HG03571 (cell line): Measurements from ENCODE around the gene FDX2.
"Not testable (repeated sequence)": the region's sequence is repeated elsewhere in the genome, so short reads cannot be mapped to it uniquely, and the experiment has no call there.

Experiments
- ATAC-seq: cut with Tn5 transposase; IDR thresholded peaks from one replicate; pipeline ENCODE4 v1.9.1; 2021; ENCODE audit not compliant: unreplicated experiment

FDX2 gene

DNA sequence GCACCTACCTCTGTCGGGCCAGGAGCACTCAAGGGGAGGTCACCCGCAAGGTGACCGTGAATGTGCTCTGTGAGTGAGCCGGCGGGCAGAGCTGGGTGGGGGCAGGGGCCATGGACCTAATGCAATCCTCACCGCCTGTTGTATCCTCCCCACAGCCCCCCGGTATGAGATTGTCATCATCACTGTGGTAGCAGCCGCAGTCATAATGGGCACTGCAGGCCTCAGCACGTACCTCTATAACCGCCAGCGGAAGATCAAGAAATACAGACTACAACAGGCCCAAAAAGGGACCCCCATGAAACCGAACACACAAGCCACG is 30.9 kb downstream of the FDX2 start:
- no peak for ATAC-seq

DNA sequence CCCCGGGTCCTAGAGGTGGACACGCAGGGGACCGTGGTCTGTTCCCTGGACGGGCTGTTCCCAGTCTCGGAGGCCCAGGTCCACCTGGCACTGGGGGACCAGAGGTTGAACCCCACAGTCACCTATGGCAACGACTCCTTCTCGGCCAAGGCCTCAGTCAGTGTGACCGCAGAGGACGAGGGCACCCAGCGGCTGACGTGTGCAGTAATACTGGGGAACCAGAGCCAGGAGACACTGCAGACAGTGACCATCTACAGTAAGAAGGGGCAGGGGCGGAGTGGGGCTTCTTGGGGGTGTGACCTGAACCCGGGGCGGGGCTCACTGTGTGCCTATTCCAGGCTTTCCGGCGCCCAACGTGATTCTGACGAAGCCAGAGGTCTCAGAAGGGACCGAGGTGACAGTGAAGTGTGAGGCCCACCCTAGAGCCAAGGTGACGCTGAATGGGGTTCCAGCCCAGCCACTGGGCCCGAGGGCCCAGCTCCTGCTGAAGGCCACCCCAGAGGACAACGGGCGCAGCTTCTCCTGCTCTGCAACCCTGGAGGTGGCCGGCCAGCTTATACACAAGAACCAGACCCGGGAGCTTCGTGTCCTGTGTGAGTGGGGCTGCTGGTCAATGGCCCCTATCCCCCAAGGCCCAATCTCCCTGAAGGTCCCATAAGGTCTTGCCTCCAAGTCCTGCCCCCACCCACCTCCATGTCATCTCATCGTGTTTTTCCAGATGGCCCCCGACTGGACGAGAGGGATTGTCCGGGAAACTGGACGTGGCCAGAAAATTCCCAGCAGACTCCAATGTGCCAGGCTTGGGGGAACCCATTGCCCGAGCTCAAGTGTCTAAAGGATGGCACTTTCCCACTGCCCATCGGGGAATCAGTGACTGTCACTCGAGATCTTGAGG is 31.5 kb downstream of the FDX2 start:
- no peak for ATAC-seq

DNA sequence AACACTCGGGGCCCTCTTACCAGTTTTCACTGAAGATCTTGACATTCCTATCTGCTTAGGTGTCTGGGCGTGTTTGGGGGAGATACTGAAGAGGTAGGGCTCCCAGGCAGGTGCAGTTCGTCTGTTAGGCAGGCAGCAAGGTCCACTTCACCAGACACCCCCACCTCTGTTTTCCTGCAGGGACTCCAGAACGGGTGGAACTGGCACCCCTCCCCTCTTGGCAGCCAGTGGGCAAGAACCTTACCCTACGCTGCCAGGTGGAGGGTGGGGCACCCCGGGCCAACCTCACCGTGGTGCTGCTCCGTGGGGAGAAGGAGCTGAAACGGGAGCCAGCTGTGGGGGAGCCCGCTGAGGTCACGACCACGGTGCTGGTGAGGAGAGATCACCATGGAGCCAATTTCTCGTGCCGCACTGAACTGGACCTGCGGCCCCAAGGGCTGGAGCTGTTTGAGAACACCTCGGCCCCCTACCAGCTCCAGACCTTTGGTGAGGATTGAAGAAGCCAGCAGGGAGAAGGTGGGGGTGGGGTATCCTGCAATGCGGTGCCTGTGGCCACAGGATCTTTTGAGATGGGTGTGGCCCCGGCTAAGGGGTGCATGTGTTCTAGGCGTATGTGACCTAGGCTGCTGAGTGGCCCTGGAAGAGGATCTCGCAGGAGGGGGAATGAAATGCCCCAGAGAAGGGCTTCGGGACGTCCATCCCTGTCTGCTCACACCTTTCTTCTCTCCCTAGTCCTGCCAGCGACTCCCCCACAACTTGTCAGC is 32.3 kb downstream of the FDX2 start:
- no peak for ATAC-seq

DNA sequence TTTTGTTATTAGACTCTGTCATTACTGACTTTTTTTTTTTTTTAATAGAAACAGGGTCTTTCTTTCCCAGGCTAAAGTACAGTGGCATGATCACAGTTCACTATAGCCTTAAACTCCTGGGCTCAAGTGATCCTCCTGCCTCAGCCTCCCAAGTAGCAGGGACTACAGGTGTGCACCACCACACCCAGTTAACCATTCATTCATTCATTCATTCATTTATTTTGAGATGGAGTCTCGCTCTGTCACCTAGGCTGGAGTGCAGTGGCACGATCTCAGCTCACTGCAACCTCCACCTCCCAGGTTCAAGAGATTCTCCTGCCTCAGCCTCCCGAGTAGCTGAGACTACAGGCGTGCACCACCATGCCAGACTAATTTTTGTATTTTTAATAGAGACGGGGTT is 33.8 kb downstream of the FDX2 start:
- not testable (repeated sequence) for ATAC-seq

DNA sequence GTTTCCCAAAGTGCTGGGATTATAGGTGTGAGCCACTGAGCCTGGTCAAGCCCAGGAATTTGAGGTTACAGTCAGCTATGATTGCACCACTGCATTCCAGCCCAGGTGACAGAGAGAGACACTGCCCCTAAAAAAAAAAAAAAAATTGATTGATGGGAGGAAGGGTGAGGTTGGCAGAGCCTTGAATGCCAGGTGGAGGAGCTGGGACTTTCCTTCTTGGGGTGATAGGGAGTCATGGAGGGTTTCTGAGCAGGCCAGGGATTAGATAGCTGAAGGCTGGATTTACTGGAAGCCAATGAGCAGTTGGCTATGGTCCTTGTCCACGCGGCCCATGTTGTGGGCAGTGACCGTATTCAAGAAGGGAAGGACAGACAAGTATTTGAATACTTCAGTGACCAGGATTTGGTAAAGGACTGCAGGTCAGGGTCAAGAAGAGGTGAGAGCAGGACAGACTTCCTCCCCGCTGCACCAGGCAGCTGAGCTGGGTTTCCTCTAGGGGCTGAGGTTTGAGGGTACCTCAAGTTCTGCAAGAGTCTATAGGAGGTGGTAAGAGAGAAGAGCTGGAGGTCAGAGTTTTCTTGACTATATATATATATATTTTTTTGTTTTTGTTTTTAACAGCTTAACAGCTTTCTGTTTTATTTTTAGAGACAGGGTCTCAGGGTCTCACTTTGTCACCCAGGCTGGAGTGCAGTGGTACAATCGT is 35.9 kb downstream of the FDX2 start:
- ATAC-seq = no peak

DNA sequence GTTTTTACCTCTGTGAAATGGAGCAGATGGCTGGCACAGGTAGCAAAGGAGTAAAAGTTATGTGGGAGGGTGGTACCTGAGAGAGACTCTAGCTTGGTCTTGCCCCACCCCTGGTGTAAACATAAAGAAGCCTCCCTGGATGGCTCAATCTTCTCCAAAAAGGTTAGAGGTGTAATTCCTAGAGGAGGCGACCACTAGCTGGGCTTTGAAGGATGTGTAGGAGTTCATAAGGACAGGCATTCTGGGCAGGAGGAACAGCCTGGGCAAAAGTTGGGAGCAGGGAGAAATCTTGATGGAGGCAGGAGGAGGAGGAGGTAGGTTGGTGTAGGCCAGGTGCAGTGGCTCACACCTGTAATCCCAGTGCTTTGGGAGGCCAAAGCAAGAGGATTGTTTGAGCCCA is 36.9 kb downstream of the FDX2 start:
- no peak for ATAC-seq

DNA sequence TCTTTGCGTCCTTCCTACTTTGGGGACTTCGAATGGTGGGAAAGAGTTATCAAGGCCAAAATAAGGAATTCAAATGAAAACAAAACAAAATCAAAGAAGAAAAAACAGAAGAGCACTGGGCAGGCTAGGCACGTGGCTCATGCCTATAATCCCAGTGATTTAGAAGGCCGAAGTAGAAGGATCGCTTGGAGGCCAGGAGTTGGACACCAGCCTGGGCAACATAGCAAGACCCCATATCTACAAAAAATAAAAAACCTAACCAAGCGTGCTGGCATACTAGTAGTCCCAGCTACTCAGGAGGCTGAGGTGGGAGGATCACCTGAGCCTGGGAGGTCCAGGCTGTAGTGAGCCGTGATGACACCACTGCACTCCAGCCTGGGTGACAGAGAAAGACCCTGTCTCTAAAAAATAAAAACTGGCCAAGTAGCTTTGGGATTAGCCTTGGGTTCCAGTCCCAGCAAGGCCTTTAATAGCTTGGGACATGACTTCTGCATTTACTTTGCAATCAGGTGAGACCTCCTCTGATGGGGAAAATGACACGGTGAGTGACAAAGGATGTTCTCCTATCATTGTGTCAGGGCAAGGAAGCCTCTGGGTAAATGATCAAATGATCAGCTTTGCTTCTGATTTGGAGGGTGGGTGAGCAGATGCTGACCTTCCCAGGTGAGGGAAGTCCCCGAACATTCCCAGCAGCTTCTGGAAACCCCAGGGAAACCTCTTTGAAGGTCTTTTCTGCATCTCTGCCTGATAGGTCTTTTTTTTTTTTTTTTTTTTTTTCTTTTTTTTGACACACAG is 37.8 kb downstream of the FDX2 start:
- ATAC-seq = no peak

DNA sequence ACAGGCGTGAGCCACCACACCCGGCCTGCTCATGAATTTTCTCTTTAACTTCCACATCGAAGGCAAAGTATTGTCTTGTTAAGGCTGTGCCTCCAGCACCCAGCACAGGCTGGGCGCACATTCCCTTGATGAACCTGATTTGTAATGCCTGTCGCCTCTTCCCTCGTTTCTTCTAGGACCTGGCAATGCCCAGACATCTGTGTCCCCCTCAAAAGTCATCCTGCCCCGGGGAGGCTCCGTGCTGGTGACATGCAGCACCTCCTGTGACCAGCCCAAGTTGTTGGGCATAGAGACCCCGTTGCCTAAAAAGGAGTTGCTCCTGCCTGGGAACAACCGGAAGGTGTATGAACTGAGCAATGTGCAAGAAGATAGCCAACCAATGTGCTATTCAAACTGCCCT is 41.2 kb downstream of the FDX2 start:
- ATAC-seq = no peak

DNA sequence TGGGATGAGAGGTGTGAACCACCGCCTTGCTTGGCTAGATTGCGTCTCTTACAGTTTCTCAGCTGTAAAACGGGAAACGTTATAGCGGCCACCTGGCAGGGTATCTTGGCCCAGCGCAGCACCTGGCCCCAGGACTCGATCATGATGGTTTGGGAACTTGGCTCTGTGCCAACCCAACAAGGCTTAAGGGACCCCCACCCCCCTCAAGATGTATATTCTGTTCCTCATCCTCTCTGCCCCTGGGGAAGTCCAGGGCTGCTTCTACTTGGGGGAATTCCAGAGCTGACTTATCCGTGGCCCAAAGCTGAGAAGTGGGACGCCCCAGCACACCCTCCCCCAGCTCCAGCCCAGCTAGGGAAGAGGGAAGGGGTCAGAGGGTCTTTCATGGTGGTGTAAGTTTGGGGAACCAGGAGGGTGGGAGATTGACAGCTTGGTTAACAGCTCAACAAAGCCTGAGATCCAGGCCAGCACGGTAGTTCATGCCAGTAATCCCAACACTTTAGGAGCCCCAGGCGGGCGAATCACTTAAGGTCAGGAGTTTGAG is 44.2 kb downstream of the FDX2 start:
- peak; percentile 23 for ATAC-seq

DNA sequence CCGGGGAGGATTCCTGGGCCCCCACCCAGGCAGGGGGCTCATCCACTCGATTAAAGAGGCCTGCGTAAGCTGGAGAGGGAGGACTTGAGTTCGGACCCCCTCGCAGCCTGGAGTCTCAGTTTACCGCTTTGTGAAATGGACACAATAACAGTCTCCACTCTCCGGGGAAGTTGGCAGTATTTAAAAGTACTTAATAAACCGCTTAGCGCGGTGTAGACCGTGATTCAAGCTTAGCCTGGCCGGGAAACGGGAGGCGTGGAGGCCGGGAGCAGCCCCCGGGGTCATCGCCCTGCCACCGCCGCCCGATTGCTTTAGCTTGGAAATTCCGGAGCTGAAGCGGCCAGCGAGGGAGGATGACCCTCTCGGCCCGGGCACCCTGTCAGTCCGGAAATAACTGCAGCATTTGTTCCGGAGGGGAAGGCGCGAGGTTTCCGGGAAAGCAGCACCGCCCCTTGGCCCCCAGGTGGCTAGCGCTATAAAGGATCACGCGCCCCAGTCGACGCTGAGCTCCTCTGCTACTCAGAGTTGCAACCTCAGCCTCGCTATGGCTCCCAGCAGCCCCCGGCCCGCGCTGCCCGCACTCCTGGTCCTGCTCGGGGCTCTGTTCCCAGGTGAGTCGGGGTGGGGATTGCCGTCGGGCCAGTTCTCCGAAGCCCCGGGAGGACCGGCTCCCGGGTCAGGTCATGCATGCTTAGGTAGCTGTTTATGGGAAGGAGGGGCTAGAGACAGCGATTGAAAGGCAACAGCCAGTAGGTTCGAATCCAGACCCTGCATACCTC is 45.0 kb downstream of the FDX2 start, which contains the start of gene ICAM1:
ICAM1 (plus strand) TSS at position 505 of the 779 bp plus-strand sequence; CDS start at position 545, 40 bp downstream.
- peak; percentile 43 for ATAC-seq

DNA sequence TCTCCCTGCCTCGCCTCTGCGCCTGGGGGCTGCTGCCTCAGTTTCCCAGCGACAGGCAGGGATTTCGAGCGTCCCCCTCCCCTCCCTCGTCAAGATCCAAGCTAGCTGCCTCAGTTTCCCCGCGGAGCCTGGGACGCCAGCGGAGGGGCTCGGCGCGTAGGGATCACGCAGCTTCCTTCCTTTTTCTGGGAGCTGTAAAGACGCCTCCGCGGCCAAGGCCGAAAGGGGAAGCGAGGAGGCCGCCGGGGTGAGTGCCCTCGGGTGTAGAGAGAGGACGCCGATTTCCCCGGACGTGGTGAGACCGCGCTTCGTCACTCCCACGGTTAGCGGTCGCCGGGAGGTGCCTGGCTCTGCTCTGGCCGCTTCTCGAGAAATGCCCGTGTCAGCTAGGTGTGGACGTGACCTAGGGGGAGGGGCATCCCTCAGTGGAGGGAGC is 45.6 kb downstream of the FDX2 start:
- peak; percentile 41 for ATAC-seq

DNA sequence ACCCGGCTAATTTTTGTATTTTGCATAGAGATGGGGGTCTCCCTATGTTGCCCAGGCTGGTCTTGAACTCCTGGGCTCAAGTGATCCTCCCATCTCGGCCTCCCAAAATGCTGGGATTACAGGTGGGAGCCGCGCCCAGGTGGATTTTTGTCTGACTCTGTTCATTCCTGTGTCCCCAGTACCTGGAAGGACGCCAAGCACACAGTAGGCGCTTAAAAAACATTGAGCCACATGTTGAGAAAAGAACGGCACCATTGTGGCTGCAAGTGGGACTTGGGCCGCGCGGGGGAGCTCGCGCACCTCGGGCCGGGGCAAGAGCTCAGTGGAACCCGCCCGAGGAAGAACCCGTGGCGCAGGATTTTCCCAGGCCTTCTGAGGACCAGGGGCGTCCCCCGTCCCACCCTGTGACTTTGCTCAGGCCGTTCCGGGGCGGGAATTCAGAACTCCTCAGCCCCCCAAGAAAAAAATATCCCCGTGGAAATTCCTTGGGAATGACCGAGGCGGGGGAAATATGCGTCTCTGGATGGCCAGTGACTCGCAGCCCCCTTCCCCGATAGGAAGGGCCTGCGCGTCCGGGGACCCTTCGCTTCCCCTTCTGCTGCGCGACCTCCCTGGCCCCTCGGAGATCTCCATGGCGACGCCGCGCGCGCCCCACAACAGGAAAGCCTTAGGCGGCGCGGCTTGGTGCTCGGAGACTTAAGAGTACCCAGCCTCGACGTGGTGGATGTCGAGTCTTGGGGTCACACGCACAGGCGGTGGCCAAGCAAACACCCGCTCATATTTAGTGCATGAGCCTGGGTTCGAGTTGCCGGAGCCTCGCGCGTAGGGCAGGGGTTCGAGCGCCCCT is 46.3 kb downstream of the FDX2 start:
- ATAC-seq = no peak

DNA sequence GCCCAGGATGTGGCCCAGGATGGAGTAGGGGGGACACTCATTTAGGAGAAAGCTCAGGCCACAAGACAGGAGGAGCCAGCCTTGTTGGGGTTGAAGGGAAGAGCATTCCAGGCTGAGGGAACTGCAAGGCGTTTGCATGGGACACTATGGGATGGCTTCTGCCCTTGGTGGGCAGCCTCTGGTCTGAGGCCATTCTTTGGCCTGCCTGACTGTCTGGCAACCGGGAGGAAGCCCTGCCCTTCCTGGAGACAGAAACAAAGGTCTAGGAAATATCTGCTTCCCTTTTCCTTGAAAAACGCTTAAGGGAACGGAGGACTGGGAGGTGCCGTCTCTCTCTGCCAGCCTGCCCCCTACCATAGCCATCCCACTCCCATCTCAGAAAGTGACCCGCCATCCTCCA is 47.7 kb downstream of the FDX2 start:
- ATAC-seq = no peak

DNA sequence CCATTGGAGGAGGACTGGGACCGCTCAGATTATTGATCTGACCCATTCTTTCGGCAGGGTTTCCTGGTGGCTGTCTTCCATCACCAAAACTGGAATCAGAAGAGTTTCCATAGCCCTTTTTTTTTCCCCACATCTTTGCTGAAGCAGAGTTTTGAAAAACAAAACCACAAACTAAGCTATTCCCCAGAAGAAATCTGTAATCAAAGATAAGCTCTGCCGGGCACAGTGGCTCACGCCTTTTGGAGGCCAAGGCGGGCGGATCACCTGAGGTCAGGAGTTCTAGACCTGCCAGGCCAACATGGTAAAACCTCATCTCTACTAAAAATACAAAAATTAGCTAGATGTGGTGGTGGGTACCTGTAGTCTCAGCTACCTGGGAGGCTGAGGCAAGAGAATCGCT is 49.1 kb downstream of the FDX2 start:
- no peak for ATAC-seq

DNA sequence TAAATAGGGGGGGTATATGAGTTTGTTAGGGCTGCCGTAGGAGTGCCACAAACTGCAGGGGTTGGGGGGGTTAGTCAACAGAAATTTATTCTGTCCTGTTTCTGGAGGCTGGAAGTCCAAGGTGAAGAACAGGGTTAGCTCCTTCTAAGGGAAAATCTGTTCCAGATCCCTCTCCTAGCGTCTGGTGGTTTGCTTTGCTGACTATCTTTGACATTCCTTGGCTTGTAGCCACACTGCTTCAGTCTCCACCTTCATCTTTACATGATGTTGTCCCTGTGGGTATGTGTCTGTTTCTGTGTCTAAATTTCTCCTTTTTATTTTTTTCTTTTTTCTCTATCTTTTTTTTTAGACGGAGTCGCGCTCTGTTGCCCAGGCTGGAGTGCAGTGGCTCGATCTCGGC is 53.0 kb downstream of the FDX2 start:
- no peak for ATAC-seq

DNA sequence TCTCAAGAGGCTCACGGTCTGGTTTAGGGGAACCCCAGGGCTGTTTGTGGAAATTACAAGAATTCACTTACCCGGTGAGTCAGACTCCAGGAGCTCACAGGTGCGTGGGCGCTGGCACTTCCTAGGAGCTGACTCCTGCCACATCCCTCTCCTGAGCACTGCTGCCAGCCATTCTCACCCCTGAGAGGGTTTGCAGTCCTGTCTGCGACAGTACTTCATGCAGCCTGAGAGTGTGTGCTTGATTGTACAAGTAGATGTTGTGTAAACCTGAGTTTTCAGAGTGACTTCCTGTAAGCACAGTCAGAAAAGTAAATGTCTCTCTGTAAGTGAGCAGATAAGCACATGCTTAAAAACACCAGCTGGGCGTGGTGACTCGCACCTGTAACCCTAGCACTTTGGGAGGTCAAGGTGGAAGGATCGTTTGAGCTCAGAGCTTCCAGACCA is 55.7 kb downstream of the FDX2 start:
- no peak for ATAC-seq
